Measurements from ENCODE around the gene TCEANC2.

GRCh38 chr1:54009406-54009805 is 44.0 kb upstream of the TCEANC2 start:
- TF ChIP-seq CTCF (IDR thresholded peaks at IDR 0.05) (no peak), POLR2A (IDR thresholded peaks at IDR 0.05) (no peak), POLR2AphosphoS5 (IDR thresholded peaks at IDR 0.05) (no peak)

Measured in suprapubic skin (tissue), 4 donors.